Omental fat pad (tissue), 4 donors: Measurements from ENCODE around the gene GRIN1. TPM values are rescaled to one million over a fixed set of nuclear protein-coding genes. Genes with fewer than 3 reads are reported as not detected.
A peak's percentile ranks its signal among the peaks of the same experiment; 100 is the strongest.

Experiments
- ATAC-seq: fragments of 150-250 bp; one replicate; pipeline ENCODE4 v1.9.1; 2016; ENCODE audit warnings: mild to moderate bottlenecking, moderate library complexity; ENCODE audit not compliant: low FRiP score
- DNase-seq: peaks from one replicate; pipeline ENCODE4 v3.0.0-alpha.2; 2019; ENCODE audit warnings: low spot score
- total RNA-seq, 4 donors: library from RNA; depleted of rRNA; stranded (reverse); fragments of >200 nt; gene quantifications; one replicate each; pipeline ENCODE4 v1.1.0, GENCODE V29; 2016
- TF ChIP-seq, protein P1 (sequence below), 3 donors: fragments of 450-650 bp; IDR thresholded peaks; one replicate each; pipeline ENCODE4 v1.5.1; 2016 to 2017; ENCODE audit warnings: antibody characterized with exemption in 3 of 3, mild to moderate bottlenecking in 3 of 3, moderate library complexity in 2 of 3

GRIN1 gene
- not detected for total RNA-seq

DNA sequence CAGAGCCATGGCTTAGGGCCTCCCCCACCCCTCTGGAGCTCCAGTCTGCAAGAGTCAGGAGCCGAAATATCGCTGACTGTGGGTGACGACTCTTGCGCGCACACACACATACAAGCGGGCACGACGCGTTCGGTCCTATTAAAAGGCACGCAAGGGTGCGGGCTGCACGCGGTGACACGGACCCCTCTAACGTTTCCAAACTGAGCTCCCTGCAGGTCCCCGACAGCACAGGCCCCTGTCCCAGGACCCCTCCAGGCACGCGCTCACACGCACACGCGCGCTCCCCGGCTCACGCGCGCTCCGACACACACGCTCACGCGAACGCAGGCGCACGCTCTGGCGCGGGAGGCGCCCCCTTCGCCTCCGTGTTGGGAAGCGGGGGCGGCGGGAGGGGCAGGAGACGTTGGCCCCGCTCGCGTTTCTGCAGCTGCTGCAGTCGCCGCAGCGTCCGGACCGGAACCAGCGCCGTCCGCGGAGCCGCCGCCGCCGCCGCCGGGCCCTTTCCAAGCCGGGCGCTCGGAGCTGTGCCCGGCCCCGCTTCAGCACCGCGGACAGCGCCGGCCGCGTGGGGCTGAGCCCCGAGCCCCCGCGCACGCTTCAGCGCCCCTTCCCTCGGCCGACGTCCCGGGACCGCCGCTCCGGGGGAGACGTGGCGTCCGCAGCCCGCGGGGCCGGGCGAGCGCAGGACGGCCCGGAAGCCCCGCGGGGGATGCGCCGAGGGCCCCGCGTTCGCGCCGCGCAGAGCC lies at the start of gene GRIN1:
TSS of gene GRIN1 (plus strand) at position 433 of the 746 bp plus-strand sequence. CDS start 333 bp downstream, outside the sequence.
- DNase-seq (no peak), ATAC-seq (peak; percentile 51)
- TF ChIP-seq, protein P1, sequence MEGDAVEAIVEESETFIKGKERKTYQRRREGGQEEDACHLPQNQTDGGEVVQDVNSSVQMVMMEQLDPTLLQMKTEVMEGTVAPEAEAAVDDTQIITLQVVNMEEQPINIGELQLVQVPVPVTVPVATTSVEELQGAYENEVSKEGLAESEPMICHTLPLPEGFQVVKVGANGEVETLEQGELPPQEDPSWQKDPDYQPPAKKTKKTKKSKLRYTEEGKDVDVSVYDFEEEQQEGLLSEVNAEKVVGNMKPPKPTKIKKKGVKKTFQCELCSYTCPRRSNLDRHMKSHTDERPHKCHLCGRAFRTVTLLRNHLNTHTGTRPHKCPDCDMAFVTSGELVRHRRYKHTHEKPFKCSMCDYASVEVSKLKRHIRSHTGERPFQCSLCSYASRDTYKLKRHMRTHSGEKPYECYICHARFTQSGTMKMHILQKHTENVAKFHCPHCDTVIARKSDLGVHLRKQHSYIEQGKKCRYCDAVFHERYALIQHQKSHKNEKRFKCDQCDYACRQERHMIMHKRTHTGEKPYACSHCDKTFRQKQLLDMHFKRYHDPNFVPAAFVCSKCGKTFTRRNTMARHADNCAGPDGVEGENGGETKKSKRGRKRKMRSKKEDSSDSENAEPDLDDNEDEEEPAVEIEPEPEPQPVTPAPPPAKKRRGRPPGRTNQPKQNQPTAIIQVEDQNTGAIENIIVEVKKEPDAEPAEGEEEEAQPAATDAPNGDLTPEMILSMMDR (IDR thresholded peaks at IDR 0.05) = no peak

DNA sequence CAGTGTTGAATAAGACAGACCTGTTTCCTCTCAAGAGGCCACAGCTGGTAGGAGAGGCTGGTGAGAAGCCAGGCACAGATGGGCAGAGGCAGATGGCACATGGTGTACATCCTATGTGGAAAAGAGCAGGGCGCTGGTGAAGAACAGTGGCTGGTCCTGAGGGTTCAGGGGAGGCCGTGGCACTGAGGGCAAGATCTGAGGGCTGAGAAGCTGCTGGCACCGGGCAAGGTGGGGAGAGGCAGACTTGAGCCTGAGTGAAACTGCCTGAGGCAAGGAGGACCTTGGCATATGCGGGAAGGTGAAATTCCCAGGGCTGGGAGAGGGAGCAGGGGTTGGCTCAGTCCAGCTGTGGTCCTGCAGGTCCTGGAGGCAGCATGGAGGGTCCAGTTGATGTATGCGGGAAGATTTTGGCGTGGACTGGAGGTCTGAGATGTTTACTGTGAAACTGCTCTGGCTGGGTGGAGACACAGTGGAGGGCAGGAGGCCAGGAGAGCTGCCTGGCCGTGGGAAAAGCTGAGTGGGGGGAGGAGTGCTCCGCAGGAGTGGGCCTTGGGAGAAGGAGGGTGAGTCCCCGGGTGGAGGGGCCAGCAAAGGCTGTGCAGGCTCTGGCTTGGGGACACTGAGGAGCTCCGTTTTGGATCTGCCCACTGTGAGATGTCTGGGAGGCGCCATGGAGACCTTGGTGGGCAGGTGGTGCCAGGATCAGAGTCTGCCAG lies 49.6 kb upstream of the GRIN1 start:
- TF ChIP-seq, protein P1 (IDR thresholded peaks at IDR 0.05) = no peak
- DNase-seq = no peak
- ATAC-seq = no peak

DNA sequence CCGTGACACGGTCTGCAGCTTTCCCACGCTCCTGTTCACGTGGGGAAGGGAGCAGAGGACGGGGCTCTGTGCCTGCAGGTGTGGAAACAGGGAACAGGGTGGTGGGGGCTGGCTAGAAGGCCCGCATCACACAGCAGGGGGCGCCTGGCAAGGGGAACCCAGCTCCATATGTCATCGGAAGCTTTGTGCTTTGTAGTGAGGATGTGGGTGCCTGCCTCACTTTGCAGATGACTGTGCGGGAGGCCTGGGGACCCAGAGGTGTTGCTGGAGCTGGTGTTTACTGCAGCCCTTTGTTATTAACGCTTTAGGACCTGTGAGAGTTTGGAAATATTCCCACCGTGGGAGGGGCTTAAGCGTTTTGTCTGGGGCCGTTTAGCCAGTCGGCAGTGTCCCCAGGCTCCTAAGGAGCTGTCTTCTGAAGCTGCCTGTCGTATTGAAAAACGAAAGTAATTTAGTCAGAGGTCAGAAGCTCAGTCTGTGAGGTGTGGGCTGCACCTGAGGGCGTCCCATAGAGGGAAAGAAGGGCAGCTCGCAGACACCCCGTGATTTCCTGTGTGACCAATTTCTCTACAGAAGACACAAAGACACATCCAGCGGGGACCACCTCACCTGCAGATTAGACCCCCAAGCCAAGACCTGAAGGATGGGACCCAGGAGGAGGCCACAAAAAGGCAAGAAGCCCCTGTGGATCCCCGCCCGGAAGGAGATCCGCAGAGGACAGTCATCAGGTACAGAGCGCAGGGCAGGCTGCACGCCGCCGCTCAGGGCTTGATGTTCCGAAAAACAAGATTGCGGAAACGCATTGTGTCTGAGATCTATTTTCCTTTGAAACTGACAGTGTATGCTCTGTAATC lies 43.1 kb upstream of the GRIN1 start:
- ATAC-seq = no peak
- no peak for DNase-seq
- TF ChIP-seq, protein P1 (IDR thresholded peaks at IDR 0.05) = no peak

DNA sequence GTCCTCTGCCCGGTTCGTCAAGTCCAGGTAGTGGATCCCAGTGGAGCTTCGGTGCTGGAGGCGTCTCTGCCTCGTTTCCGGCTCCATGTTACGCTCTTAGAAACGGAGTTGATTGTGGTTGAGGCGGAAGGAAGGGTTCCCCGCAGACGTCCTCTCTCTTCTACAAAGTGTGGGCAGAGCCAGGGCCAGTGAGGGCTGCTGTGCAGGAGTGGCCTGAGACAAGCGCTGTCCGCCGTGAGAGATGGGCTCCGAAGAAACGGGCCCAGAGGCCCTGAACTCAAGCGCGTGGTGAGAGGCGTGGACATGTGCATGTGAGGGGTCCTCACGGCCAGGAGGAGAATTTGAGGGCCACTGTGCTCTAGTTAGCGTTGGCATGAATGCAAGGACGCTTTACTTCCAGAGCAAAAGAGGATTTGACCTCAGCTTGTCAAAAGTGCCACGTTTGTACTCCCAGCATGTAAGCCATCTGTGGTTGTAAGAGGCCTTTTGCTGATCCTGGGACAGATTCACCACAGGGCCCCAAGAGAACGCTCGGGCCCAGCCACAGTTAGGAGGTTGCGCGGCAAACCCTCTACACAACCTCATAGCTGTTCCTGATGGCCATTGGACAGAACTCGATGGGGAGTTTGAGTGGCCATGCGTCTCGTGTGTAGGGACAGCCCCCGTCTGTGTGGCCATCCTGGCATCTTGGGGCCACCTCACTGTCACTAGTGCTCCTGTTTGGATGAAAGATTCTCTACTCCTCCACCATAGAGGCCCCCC lies 42.0 kb upstream of the GRIN1 start:
- TF ChIP-seq, protein P1 (IDR thresholded peaks at IDR 0.05) = no peak
- ATAC-seq = no peak
- DNase-seq = no peak

DNA sequence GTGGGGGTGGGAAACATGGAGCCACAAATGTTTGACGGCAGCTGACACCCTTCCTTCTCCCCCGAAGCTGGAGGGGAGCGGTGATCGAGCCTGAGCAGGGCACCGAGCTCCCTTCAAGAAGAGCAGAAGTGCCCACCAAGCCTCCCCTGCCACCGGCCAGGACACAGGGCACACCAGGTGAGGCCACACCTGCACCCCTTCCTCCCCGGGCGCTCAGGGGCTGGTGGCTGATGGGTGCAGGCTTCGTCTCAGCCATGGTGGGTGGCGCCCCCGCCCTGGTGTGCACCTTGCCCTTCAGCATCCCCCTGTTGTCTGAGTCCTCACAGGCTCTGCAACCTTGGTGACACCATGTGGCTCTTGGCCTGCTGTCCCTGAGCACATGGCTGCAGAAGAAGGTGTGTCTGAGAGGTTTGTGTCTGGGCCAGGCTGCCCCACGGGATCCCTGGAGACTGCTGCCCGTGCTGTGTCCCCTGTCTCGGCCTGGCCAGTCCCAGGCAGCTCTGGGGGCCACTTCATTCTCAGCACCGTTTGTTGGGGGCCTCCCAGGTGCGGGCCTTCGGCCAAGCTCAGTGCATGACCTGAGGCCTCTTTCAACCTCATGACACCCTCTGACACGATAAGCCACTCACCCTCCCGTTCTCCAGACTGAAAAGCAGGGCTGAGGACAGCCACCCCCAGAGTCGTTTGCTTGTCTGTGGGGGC lies 41.0 kb upstream of the GRIN1 start:
- ATAC-seq (no peak), DNase-seq (no peak)
- TF ChIP-seq, protein P1 (IDR thresholded peaks at IDR 0.05) = no peak

DNA sequence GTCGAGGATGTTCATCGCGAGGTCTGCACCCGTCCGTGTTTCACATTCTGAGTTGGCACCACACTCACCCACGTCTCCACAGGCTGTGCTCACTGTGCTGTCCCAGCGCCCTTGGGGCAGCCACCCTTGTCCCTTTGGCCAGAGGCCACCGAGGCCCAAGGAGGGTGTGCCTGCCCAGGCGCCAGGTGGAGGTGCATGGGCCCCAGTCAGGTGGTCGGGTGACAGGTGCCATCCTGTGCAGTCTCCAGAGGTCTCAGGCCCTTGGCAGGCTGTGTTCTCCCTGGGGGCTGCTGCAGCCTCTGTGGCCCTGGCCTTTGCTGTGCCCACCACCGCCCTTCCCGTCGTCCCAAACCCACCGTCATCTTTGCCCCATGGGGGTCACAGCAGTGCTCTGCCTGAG lies 39.7 kb upstream of the GRIN1 start:
- DNase-seq = no peak
- TF ChIP-seq, protein P1 (IDR thresholded peaks at IDR 0.05) = no peak
- ATAC-seq = no peak
